ENCODE data around the gene CNNM1.

CNNM1 gene

GRCh38 chr10:99419688-99420087 is 90.5 kb downstream of the CNNM1 start:
- DNase-seq (ENCODE audit: low read depth in 2 of 2): no peak

DNA sequence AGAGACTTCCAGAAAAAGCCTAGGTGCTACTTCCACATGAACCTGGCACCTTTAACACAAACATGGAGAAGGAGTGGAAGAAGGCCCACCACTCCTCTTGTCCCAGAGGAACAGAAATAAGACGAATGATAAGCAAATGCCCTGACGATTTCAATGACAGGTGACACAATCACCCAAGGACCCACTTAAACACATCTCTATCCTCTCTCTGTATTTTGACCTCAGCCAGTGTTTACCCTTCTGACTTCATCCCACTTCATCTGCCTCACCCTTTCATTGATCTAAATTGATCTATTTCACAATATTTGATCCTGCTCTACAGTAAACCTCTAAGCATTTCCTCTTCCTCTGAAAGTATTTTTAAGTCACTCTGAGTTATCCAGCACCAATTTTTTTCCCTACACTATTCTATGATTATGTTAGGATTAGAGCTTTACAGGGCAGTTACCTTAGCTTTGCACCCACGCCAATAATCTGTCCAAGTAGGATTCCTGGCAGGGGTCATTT is 92.1 kb downstream of the CNNM1 start:
- DNase-seq (ENCODE audit: low read depth in 2 of 2): no peak

- no peak for DNase-seq (ENCODE audit: low read depth in 2 of 2)
These were observed 93.5 kb downstream of the CNNM1 start for GRCh38 chr10:99422529-99423096.

DNA sequence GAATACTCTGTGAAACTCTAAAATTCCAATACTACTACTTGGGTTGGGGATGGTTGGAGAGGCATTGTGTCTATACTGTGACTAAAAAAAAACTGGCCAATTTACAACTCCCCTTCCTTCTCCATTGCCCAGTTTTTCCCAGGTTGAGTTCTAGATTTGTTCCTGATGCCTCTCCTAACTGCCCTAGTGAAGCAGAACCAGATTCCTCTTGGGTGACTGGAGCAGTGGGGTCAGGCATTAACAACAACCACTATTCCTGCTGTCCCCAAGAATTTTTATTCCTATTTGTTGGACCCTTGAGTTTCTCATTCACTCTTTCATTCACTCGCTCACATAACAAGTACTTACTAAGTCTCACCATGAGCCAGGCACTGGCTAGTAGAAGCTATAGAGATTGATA is 95.5 kb downstream of the CNNM1 start:
- no peak for DNase-seq (ENCODE audit: low read depth in 2 of 2)

GRCh38 chr10:99425204-99425603 is 96.0 kb downstream of the CNNM1 start:
- DNase-seq (ENCODE audit: low read depth in 2 of 2): no peak

GRCh38 chr10:99426689-99427088 is 97.5 kb downstream of the CNNM1 start:
- no peak for DNase-seq (ENCODE audit: low read depth in 2 of 2)

GRCh38 chr10:99427566-99428190 is 98.5 kb downstream of the CNNM1 start:
- DNase-seq (ENCODE audit: low read depth in 2 of 2): no peak

GRCh38 chr10:99429517-99430095 is 100.5 kb downstream of the CNNM1 start:
- no peak for DNase-seq (ENCODE audit: low read depth in 2 of 2)

DNA sequence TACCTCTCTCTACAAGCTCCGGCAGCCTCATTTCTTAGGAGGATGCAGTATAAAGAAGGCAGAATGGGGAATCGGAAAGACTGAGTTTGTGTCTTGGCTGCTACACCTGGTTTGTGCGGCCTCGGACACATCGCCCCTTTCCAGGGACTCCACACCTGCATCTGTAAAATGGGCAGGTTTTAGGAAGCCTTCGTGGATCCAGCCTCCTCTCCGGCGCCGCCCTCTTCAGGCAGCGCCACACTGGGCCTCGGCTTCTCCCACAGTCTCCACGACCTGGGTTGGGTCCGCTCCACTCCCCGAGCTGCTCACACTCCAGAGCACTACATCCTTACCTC is 100.9 kb downstream of the CNNM1 start:
- peak in 1 of 2 donors; percentile 2 for DNase-seq (ENCODE audit: low read depth in 2 of 2)

GRCh38 chr10:99430451-99431189 is 101.5 kb downstream of the CNNM1 start, which contains the start of gene GOT1:
TSS of gene GOT1 (minus strand) at chr10:99430624. CDS start at chr10:99430565, 59 bp downstream.
- DNase-seq (ENCODE audit: low read depth in 2 of 2): peak; percentile 79 to 81

- no peak for DNase-seq (ENCODE audit: low read depth in 2 of 2)
These were observed 102.1 kb downstream of the CNNM1 start for GRCh38 chr10:99431190-99431760.

DNA sequence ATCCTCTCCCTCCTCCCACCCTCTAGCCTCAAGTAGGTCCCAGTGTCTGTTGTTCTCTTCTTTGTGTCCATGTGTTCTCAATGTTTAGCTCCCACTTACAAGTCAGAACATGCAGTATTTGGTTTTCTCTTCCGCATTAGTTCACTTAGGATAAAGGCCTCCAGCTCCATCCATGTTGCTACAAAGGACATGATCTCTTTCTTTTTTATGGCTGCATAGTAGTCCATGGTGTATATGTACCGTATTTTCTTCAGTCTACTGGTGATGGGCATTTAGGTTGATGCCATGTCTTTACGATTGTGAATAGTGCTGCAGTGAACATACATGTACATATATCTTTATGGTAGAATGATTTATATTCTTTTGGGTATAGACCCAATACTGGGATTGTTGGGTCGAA is 102.9 kb downstream of the CNNM1 start:
- no peak for DNase-seq (ENCODE audit: low read depth in 2 of 2)

DNA sequence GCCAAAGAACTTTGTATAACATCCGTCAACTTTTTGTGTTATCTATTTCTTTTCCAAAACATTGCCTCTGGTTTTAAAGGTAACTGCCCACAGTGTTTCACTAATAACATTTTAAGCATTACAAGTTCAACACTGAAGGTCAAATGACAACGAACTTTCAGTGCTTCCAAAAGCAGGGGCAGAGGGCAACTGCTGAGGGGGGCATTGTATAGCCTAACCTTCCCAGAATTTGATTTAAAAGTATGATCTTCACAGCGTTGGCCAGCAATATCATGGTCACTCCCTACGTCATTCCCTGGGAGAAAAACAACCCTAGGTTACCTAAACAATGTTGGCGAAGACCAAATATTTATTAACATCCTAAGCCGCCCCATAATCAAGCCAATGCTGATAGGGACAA is 103.7 kb downstream of the CNNM1 start:
- no peak for DNase-seq (ENCODE audit: low read depth in 2 of 2)

DNA sequence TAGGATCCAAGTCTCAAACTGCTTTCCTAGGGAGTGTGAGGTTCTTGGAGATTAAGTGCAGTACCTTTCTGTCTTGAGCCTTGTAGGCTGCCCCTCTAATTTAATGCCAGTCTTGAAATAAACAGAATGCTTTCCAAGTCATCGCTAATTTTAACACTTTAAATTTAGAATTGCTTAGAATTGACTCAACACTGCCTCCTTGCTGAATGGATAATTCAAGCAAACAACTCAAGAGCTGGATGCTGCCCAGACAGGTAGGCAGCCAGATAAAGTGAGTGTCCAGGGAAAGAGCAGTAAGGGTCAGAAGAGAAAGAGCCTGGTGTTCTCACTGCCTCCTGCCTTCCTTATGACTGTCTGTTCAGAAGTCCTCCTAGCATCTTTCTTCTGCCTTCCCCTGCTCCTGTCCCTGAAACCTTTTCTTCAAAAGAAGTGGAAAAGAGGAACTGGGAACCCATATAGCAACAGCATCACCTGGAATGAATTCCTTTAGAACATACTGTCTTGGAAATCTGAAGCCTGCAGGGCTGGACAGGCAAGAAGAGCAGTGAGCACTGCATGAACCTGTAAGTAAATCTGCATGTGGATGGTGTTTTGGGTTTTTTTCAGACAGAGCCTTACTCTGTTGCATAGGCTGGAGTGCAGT is 104.3 kb downstream of the CNNM1 start:
- DNase-seq (ENCODE audit: low read depth in 2 of 2): no peak

- no peak for DNase-seq (ENCODE audit: low read depth in 2 of 2)
These were observed 107.0 kb downstream of the CNNM1 start for GRCh38 chr10:99435986-99436638.

- DNase-seq (ENCODE audit: low read depth in 2 of 2): no peak
These were observed 109.7 kb downstream of the CNNM1 start for GRCh38 chr10:99438890-99439289.

DNA sequence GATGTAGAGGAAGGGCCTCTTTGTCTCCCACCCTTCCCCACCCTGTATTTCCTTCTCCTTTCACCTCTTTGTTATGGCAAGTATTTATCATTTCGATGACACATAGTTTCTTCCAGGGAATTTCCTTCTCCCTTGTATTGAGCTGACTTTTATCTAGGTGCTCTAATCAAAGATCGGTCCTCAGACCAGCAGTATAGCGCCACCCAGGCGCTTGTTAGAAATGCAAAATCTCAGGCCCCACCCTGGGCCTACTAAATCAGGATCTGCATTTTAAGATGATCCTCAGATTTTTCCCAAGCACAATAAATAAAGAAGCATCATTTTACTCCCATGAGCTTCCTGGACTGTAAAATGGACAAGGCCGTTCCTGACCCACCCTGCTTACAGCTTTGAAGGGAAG is 113.2 kb downstream of the CNNM1 start:
- no peak for DNase-seq (ENCODE audit: low read depth in 2 of 2)

DNA sequence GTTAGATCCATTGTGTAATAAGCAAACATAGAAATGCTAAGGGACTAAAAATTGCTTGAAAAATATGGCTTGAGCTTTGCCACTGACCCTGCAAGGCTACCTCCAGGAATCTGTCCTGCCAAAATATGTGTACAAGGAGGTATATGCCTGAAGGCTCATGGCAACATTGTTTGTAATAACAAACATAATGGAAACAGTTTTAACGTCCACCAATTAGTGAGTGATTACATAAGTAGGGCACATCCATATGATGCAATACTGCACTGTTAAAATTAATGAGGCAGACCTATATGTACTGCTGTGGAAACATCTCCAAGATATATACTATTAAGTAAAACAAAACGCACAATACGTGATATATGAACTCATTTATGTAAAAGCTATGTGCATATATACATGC is 114.3 kb downstream of the CNNM1 start:
- no peak for DNase-seq (ENCODE audit: low read depth in 2 of 2)
